ENCODE measurements around the gene RAP1GAP2.

DNA sequence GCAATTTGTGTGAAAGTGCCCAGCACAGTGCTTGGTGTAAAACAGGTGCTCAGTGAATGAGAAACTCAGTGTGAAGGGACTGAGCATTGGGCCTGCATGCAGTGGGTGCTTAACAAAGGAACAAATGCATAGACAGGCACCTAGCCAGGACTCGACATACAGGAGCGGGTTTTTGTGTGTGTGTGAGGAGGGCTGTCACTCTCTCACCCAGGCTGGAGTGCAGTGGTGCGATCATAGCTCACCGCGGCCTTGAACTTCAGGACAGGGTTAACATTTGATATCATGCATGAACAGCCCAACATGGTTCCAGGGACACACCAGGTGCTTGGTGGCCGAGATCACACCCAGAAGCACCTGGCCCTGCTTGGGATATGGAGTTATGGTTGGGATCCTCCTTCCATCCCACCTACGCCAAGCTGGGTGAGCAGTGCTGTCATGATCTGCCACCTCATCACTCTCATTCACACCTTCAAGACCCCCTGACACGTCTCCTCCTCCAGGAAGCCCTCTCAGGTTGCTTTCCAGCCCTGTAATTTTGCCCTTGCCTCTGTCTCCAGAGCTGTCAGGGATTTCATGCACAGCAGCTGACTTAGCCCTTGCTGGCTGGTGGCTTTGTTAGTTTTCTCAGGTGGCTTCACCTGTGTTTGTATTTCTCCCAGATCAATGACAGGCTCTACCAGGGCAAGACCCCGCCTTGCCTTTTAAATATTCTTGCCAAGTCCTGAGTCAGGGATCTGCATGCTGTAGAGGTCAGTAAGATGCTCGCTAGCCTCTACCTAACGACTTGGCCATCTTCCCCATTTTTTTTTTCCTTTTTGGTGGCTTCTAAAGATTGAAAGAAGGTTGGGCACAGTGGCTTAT, 200.8 kb downstream of the RAP1GAP2 start:
- TF ChIP-seq POLR2AphosphoS5 (IDR thresholded peaks at IDR 0.05) (no peak), EP300 (IDR thresholded peaks at IDR 0.05) (no peak)
- TF ChIP-seq, protein P1, sequence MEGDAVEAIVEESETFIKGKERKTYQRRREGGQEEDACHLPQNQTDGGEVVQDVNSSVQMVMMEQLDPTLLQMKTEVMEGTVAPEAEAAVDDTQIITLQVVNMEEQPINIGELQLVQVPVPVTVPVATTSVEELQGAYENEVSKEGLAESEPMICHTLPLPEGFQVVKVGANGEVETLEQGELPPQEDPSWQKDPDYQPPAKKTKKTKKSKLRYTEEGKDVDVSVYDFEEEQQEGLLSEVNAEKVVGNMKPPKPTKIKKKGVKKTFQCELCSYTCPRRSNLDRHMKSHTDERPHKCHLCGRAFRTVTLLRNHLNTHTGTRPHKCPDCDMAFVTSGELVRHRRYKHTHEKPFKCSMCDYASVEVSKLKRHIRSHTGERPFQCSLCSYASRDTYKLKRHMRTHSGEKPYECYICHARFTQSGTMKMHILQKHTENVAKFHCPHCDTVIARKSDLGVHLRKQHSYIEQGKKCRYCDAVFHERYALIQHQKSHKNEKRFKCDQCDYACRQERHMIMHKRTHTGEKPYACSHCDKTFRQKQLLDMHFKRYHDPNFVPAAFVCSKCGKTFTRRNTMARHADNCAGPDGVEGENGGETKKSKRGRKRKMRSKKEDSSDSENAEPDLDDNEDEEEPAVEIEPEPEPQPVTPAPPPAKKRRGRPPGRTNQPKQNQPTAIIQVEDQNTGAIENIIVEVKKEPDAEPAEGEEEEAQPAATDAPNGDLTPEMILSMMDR (IDR thresholded peaks at IDR 0.05), result no peak
